A673 (cell line): ENCODE results near the gene GFY.

Experiments used
- EZH2 ChIP-seq: fragments of 200-600 bp; sonication (generic); IDR thresholded peaks from 2 replicates; pipeline ENCODE4 v1.6.1; 2017; ENCODE audit warnings: borderline replicate concordance, low read depth, mild to moderate bottlenecking, mixed read lengths, antibody characterized with exemption, low read length; ENCODE audit not compliant: poor library complexity, severe bottlenecking
- TF ChIP-seq, protein P1 (sequence below): fragments of 300-800, 200-600 bp; sonication (generic); conservative IDR thresholded peaks from 2 replicates; pipeline ENCODE4 v1.5.1; 2017; ENCODE audit warnings: low read depth, mild to moderate bottlenecking, antibody characterized with exemption, low read length, moderate library complexity, mixed read lengths

DNA sequence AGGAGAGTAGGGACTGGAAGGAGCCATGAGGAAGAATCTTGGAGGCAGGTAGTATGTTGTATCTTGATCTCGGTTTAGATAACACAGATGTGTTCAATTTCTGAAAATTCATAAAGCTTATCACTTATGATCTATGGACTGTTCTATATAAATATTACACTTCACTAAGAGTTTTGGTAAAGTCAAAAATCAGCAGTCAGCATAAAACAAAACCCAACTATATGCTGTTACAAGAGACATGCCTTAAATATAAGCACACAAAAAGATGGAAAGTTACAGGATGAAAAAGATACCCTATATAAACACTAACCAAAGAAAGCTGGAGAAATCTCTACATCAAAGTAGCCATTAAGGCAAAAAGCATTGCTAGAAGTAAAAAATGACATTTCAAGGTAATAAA, 41.6 kb upstream of the GFY start:
- TF ChIP-seq, protein P1, sequence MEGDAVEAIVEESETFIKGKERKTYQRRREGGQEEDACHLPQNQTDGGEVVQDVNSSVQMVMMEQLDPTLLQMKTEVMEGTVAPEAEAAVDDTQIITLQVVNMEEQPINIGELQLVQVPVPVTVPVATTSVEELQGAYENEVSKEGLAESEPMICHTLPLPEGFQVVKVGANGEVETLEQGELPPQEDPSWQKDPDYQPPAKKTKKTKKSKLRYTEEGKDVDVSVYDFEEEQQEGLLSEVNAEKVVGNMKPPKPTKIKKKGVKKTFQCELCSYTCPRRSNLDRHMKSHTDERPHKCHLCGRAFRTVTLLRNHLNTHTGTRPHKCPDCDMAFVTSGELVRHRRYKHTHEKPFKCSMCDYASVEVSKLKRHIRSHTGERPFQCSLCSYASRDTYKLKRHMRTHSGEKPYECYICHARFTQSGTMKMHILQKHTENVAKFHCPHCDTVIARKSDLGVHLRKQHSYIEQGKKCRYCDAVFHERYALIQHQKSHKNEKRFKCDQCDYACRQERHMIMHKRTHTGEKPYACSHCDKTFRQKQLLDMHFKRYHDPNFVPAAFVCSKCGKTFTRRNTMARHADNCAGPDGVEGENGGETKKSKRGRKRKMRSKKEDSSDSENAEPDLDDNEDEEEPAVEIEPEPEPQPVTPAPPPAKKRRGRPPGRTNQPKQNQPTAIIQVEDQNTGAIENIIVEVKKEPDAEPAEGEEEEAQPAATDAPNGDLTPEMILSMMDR: no peak
- no peak for TF ChIP-seq EZH2
